Uterus (tissue), 2 donors: ENCODE measurements around the gene SNX30.

ENCODE experiments used
- CTCF ChIP-seq, 4 experiments: fragments of 200-600 bp in 2 of 4; fragments of 450-650 bp in 2 of 4; sonication (generic) in 2 of 4; IDR thresholded peaks; one replicate each; pipeline ENCODE4 v1.5.1; 2016 to 2019; ENCODE audit warnings: antibody characterized with exemption in 4 of 4, mild to moderate bottlenecking in 2 of 4, moderate library complexity in 1 of 4
- POLR2A ChIP-seq, 2 donors: fragments of 450-650 bp; IDR thresholded peaks; one replicate each; pipeline ENCODE4 v1.6.1; 2016; ENCODE audit warnings: antibody characterized with exemption in 2 of 2, mild to moderate bottlenecking in 1 of 2, moderate library complexity in 1 of 2

- no peak for TF ChIP-seq POLR2A (IDR thresholded peaks at IDR 0.05)
- TF ChIP-seq CTCF (IDR thresholded peaks at IDR 0.05): no peak
Measured at GRCh38 chr9:112870556-112870955, 120.0 kb downstream of the SNX30 start.
